Measurements from ENCODE around the gene TREML1.

The TREML1 gene

GRCh38 chr6:41177287-41177686 is 23.1 kb upstream of the TREML1 start:
- DNase-seq = no peak

GRCh38 chr6:41176189-41176588 is 22.0 kb upstream of the TREML1 start:
- DNase-seq = no peak

- DNase-seq = no peak
These were observed 20.9 kb upstream of the TREML1 start for GRCh38 chr6:41175084-41175483.

GRCh38 chr6:41174610-41175009 is 20.5 kb upstream of the TREML1 start:
- DNase-seq = no peak

GRCh38 chr6:41171908-41172307 is 17.8 kb upstream of the TREML1 start:
- DNase-seq = no peak

GRCh38 chr6:41170547-41171160 is 16.5 kb upstream of the TREML1 start:
- no peak for DNase-seq

- no peak for DNase-seq
These were observed 13.2 kb upstream of the TREML1 start for GRCh38 chr6:41167173-41167963.

- no peak for DNase-seq
These were observed 10.5 kb upstream of the TREML1 start for GRCh38 chr6:41164551-41165120.

- DNase-seq = no peak
These were observed 9.2 kb upstream of the TREML1 start for GRCh38 chr6:41163419-41163717.

GRCh38 chr6:41162687-41163418 is 8.7 kb upstream of the TREML1 start, which contains the start of gene TREM2:
Gene TREM2 (minus strand): TSS chr6:41163116. CDS start chr6:41163082, 34 bp downstream.
- no peak for DNase-seq

GRCh38 chr6:41161851-41162552 is 7.9 kb upstream of the TREML1 start:
- DNase-seq = no peak

GRCh38 chr6:41161380-41161779 is 7.2 kb upstream of the TREML1 start:
- DNase-seq = no peak

GRCh38 chr6:41160933-41161332 is 6.8 kb upstream of the TREML1 start:
- DNase-seq = no peak

- DNase-seq = no peak
These were observed 5.4 kb upstream of the TREML1 start for GRCh38 chr6:41159415-41160082.

- DNase-seq = no peak
These were observed 3.2 kb upstream of the TREML1 start for GRCh38 chr6:41157323-41157722.

- no peak for DNase-seq
These were observed 2.6 kb upstream of the TREML1 start for GRCh38 chr6:41156771-41157170.

- DNase-seq = no peak
These were observed 1.9 kb upstream of the TREML1 start for GRCh38 chr6:41156001-41156400.

GRCh38 chr6:41155132-41155805 is 1.1 kb upstream of the TREML1 start:
- DNase-seq = no peak

- no peak for DNase-seq
These were observed 696 bp downstream of the TREML1 start for GRCh38 chr6:41153451-41153850.

GRCh38 chr6:41150671-41151070 is 3.5 kb downstream of the TREML1 start:
- no peak for DNase-seq

GRCh38 chr6:41147917-41148316 is 6.2 kb downstream of the TREML1 start:
- DNase-seq = no peak

- no peak for DNase-seq
These were observed 17.2 kb downstream of the TREML1 start for GRCh38 chr6:41136911-41137310.

Data from COR-L47 (cell line).